ELR (cell line): ENCODE measurements around the gene DPYSL3.
A peak's percentile ranks its signal among the peaks of the same experiment; 100 is the strongest.

ENCODE experiments used
- DNase-seq: peaks from one replicate; pipeline ENCODE4 v3.0.0-alpha.2; 2015; ENCODE audit warnings: low read depth

Gene DPYSL3

DNA sequence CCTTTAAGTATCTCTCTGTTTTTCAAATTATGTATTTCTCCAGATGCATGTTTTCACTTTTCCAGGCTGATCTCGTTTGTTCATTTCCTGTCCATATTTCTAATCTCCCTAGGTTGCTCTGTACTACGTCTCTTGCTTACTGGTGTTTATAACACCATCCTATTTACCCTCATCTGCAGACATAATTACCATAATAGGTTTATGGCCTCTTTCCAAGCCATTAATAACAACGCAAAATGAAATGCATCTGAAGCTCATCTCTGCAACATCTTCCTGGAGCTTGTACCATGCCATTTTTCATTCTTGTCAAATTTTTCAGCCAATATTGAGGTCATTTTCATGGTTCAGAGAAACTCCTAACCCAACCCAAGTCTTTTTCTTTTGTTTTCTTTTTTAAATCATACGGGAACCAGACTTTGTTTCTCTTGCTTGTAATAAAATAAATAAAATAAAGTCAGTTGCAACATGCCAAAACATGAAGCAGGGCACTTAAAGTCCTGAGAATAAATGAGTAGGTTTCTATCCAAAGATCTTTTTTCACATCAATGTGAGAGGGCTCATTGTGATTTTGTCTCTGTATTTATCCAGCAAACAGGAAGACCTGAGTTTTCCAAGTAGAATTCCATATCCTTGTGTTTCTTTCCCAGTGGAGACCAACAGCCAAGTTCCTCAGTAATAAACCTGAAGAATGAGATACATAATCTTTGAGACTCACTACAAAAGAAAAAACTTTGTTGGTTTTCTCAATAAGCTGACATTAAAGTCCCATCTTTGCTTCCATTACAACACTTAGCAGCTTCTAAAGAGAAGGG, 37.0 kb downstream of the DPYSL3 start:
- no peak for DNase-seq

GRCh38 chr5:147467973-147468508, 41.8 kb downstream of the DPYSL3 start:
- no peak for DNase-seq

DNA sequence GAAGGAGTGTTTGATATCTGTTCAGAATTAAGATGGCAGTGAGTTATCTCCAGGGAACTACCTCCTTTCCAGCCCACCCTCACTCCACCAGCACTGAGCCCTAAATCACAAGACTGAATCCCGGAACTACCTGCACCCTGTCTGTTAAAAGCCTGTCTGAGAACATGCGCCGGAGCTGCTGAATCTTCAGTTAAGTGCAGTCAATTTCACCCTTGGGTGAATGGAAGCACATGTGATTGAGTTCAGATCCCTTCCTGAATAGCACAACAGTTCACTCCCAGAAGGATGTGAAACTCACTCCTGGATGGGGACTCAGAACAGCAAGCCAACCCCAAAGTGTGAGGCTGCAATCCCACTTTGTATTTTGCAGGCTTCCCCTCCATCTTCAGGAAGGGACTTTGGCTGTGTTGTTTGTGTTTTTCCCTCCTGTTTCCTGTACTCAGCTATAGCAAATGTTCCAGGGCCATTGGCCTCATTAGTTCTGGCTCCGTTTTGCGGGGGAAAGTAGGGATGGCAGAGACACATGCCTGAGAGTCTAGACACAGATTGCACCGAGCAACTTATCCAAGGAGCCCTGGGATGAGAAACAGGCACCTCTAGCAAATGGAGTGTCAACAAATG, 43.4 kb downstream of the DPYSL3 start:
- DNase-seq, result no peak

GRCh38 chr5:147465747-147466146, 44.1 kb downstream of the DPYSL3 start:
- no peak for DNase-seq

GRCh38 chr5:147464211-147464610, 45.7 kb downstream of the DPYSL3 start:
- DNase-seq, result peak; percentile 66

DNA sequence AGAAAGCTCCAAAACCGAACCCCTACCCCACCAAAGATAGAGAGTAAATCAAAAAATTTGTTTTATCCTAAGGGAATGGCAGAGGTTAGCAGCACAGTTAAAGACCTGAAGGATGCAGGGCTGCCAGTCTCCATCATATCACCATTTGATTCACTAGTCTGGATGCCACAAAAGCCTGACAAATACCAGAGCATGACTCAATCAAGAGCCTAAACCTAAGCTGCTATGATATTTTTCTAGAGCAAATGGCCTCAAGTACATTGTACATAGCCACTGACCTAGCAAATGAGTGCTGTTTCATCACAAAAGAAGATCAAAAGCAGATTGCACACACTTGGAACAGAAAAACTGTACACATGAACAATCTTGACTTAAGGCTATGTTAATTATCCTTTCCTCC, 48.0 kb downstream of the DPYSL3 start:
- peak; percentile 33 for DNase-seq

DNA sequence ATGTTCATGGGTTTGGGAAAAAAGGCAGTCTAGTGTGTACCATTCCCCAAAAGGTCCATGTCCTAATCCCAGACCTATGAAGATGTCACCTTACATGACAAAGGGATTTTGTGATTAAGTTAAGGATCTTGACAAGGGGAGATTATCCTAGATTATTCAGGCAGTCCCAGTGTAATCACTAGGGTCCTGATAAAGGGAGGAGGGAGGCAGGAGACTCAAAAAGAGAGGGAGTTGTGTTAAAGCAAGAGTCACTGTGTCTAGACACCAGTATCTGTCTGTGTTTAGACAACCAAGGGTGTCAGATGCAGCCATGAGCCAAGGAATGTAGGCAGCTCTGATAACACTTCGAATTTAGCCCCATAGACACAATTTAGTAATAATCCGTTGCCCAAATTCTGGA, 49.5 kb downstream of the DPYSL3 start:
- no peak for DNase-seq

DNA sequence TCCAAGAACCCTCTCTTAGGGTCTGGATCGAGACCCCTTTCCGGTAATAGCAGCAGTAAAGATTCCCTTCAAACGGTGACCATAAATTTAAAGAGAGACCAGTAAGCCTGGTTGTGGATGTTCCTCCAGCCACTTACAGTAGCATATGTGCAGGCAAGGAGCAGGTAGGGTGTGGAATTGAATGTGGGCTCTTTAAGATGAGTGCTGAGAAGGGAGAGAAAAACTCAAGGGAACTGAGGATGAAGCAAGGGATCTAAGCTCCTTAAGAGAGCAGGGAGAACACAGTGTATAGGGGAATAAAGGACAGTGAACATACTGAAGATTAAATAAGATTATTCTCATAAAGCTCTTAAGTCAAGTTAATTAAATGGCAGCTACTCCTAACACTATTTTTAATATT, 51.3 kb downstream of the DPYSL3 start:
- no peak for DNase-seq

DNA sequence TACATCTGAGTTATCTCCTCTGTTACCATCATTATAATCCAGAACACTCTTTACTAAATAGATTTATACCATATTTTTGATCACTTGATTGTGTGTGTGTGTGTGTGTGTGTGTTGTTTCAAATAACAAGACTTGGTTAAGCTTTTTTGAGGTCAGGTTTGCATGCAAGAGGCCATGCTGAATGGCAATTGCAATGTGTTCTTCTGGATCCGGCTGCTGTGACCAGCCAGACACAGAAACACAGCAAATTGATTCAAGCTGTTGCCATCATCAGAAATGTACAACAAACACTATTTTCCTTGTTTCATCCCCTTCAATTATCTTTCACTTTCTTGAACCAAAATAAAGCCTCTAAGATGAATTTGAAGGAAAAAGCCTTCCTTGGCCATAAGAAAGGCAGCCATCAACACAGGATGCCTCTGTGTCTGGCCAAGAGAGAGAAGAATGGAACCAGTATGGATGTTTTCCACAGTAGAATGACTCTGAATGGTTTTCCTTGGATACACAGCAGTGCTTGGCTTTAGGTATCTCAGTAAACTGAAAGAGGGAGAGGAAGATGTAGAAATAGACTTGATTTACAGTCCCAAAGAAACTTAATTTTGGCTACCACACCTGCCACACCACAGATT, 53.9 kb downstream of the DPYSL3 start:
- DNase-seq, result no peak

GRCh38 chr5:147454996-147455677, 54.7 kb downstream of the DPYSL3 start:
- peak; percentile 46 for DNase-seq

DNA sequence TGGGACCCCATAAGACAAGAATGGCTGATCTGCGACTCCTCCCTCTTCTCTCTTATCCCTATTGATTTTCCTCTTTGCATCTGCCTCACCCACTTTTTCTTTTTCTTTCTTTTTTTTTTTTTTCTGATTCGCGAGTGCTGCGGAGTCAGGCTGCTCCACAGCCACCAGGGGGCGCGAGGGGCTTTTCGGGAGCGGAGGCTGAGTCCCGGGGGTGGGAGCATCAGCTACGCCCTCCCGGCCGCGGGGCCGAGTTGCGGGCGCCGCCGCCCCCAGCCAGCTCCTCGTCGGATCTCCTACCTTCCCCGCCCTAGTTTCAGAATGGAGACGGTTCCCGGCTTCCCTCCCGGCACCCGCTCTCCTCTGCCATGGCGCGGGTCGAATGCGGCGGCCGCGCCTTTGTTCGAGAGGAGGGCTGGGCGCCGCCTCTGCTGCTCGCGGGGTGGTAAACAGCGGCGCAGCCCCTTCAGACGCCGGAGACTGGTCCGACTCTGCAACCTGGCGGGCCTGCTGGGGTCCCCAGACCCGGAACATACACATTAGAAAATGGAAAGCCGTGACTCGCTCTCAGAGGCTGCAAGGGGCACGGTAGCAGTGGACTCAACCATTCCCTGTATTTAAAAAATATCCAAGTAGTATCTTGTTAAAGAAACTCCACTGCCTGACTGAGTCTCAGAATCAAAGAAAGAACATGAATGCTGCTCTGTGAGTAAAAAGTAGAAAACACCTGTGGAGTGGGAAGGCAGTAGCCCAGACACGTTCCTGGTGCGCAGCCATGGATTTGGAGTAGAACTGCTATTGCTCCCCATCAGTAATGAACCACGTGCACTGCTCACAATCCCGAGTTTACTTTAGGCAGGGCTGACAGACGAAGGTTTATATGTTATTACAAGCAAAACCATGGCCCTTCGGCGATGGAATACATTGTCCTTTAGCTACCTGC, 55.7 kb downstream of the DPYSL3 start:
- peak; percentile 93 for DNase-seq

DNA sequence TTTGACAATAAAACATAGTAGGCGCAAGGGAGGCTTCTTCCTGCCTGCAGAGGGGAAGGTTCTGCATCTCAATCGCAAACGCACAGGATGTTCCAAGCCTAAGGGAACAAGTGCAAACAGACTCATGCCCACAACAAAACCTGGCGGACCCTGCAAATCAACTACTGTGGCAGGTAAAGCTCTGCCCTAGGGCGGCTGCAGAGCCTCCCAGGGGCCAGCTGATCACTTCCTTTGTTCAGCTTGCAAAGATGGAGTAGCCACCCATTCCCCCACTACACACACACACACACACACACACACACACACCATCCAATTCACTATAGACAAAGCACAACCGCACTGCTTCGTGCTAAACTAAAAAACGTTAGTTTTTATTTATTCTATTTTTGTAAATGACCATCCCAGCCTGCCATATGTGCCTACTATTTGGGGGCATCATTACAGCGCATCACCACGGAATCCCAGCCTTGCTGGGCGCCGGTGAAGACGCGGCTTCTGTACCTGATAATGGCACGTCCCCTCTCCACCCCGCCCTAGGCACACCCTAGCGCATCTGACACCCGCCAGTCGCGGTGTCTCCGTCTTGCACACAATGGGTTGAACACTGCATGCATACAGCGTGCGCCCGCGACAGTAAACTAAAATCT, 57.6 kb downstream of the DPYSL3 start:
- DNase-seq, result no peak

- DNase-seq, result no peak
Measured at GRCh38 chr5:147451193-147451592, 58.7 kb downstream of the DPYSL3 start.

DNA sequence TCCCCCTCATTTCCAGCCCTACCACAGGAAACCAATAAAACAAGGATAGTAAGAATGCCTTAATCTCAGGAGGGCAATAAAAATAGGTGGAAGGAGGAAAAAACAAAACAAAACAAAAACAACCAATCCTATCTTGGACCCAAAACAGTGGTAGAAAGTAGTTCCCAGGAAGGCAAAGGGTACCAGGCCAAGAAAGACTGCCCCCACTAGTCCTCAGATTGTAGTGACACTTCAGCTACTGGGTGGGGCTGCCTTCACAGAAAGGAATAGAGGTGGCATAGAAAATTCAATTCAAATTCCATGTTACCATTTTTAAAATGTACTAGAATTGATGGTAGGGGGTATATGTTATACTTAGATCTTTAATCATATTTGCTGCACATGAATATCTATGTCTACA, 59.3 kb downstream of the DPYSL3 start:
- DNase-seq, result no peak

- no peak for DNase-seq
Measured at GRCh38 chr5:147448766-147449165, 61.1 kb downstream of the DPYSL3 start.

- no peak for DNase-seq
Measured at GRCh38 chr5:147446523-147446922, 63.3 kb downstream of the DPYSL3 start.

GRCh38 chr5:147445917-147446316, 64.0 kb downstream of the DPYSL3 start:
- no peak for DNase-seq

DNA sequence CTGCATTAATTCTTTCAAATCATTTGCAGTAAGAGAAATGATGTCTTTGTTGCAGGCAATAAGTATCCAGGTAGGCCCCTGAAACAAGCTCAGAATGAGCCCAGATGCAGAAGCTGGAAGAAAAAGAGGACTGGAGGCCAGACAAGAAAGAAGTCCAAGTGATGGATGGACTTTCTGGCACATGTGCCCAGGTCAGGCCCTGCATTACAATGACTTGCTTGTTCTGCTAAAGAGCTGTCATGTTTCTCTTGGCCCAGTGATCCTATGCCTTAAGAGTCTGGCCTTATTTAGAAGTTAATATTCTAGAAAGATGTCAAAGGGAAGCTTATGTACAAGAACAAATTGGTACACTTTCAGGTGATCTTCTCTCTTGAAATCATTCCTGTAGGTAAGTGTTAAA, 64.8 kb downstream of the DPYSL3 start:
- no peak for DNase-seq

DNA sequence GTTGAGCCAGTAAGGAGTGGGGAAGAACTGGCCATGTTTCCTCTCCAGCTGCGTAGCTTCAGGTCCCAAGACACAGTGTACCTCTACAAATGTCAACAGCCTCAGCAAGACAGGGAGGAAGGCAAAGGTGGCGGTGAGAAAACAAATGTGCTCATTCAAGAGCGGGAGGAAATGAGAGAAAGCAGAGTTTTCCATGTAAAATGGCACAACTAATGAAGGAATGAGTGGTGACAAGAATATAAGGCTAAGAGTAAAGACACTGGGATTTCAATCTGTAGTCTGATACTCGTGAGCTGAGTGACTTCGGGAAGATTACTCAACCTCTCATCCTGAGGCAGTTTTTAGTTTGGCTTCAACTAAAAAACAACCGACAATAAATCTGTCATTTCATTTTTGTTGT, 67.6 kb downstream of the DPYSL3 start:
- DNase-seq, result no peak

DNA sequence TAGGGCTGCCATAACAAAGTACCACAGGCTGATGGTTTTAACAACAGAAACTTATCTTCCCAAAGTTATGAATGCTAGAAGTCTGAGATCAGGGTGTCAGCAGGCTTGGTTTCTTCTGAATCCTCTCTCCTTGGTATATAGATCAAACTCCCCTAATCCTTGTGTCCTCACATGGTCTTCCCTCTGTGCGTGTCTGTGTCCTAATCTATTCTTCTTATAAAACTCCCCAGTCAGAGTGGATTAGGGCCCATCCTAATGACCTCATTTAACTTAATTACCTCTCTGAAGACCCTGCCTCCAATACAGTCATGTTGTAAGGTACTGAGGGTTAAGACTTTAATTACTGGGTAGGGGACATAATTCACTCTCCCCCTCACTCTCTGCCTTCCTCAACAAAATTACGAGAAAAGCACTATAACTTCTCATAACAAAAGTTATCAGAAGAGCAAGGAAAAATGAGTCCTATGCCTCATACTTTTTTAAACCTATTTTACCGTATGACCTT, 68.6 kb downstream of the DPYSL3 start:
- DNase-seq, result no peak

- peak; percentile 52 for DNase-seq
Measured at GRCh38 chr5:147439254-147439653, 70.6 kb downstream of the DPYSL3 start.
